Kidney (tissue), 22 donors: ENCODE data around the gene KRT84. TPM values are rescaled to one million over a fixed set of nuclear protein-coding genes. Genes with fewer than 3 reads are reported as not detected.

Experiments
- DNase-seq, 5 donors: peaks; one replicate each; pipeline ENCODE4 v3.0.0-alpha.2; 2013 to 2020
- FAIRE-seq: peaks from 2 replicates; lab custom pipeline; 2012; peaks lifted over from hg19 to GRCh38; lab: Jason Lieb, UNC
- H3K27ac ChIP-seq, 2 donors: one replicate each; pipeline ENCODE4 v1.7.0; 2013; ENCODE audit warnings: low read depth in 2 of 2, low read length in 2 of 2, inconsistent platforms in 1 of 2
- H3K27me3 ChIP-seq: one replicate; pipeline ENCODE4 v1.7.1; 2013; ENCODE audit warnings: low read length, inconsistent platforms; ENCODE audit not compliant: control insufficient read depth, insufficient read depth
- H3K36me3 ChIP-seq, 3 donors: one replicate each; pipeline versions ENCODE4 v1.7.0 to v1.7.1; 2013; ENCODE audit warnings: low read length in 3 of 3, control low read depth in 1 of 3, inconsistent platforms in 1 of 3; ENCODE audit not compliant: insufficient read depth in 3 of 3, control insufficient read depth in 2 of 3
- H3K4me1 ChIP-seq, 3 donors: one replicate each; pipeline versions ENCODE4 v1.7.0 to v1.7.1; 2013; ENCODE audit warnings: low read length in 3 of 3, inconsistent platforms in 1 of 3, low read depth in 1 of 3; ENCODE audit not compliant: control insufficient read depth in 2 of 3, insufficient read depth in 2 of 3
- H3K4me3 ChIP-seq, 3 donors: one replicate each; pipeline versions ENCODE4 v1.7.0 to v1.8.1; 2013; ENCODE audit warnings: low read length in 3 of 3, control low read depth in 1 of 3, inconsistent platforms in 1 of 3
- H3K9ac ChIP-seq, 3 donors: one replicate each; pipeline versions ENCODE4 v1.7.0 to v1.7.1; 2013; ENCODE audit warnings: low read length in 3 of 3, control low read depth in 1 of 3, inconsistent platforms in 1 of 3
- H3K9me3 ChIP-seq, 3 donors: one replicate each; pipeline versions ENCODE4 v1.7.0 to v1.7.1; 2013; ENCODE audit warnings: low read length in 3 of 3, control low read depth in 1 of 3, inconsistent platforms in 1 of 3; ENCODE audit not compliant: control insufficient read depth in 2 of 3, insufficient read depth in 1 of 3
- intact Hi-C: fragments of 100-400 bp; cut with DNase I; formaldehyde crosslinking; loops from one replicate; pipeline ENCODE4 v1.11.1; 2022
- long read RNA-seq, 10 donors: library from polyadenylated mRNA in 1 of 10; unstranded in 1 of 10; transcript quantifications; one replicate each; pipeline ENCODE4 v2.0.0 and lab custom pipeline, GENCODE V29; 2021 to 2026
- polyA plus RNA-seq: library from polyadenylated mRNA; stranded (reverse); fragments of 350-450 nt; fragmentation: Illumina TruSeq; extraction: RNeasy Lipid Tissue Mini Kit (QIAGEN cat#74804); gene quantifications from one replicate; pipeline ENCODE4 v1.2.3, GENCODE V29; 2014; ENCODE audit warnings: low read depth, low replicate concordance; ENCODE audit not compliant: insufficient read depth
- total RNA-seq: library from RNA; stranded (reverse); fragmentation: NEBNext Ultra II Directional; extraction: Animal tissue kit (Norgen Biotek cat#: 25700); gene quantifications from one replicate; pipeline ENCODE4 v1.2.1, GENCODE V29; 2021
- TF ChIP-seq, protein P1 (sequence below): IDR thresholded peaks from 3 replicates; pipeline ENCODE4 v1.5.1; 2012; ENCODE audit warnings: mild to moderate bottlenecking, moderate library complexity, borderline replicate concordance; ENCODE audit not compliant: insufficient read depth; ENCODE audit errors: extremely low read depth
- donor health status: control.
- donor health status: control.
- donor health status: control.
- donor health status: control.
- donor health status: control.
- donor health status: DM: yes; HTN: yes; CAD: no.
- donor health status: Normal renal cell carcinoma (clear cell type).

The KRT84 gene, protein sequence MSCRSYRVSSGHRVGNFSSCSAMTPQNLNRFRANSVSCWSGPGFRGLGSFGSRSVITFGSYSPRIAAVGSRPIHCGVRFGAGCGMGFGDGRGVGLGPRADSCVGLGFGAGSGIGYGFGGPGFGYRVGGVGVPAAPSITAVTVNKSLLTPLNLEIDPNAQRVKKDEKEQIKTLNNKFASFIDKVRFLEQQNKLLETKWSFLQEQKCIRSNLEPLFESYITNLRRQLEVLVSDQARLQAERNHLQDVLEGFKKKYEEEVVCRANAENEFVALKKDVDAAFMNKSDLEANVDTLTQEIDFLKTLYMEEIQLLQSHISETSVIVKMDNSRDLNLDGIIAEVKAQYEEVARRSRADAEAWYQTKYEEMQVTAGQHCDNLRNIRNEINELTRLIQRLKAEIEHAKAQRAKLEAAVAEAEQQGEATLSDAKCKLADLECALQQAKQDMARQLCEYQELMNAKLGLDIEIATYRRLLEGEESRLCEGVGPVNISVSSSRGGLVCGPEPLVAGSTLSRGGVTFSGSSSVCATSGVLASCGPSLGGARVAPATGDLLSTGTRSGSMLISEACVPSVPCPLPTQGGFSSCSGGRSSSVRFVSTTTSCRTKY
- total RNA-seq (not detected), polyA plus RNA-seq (not detected)
- long read RNA-seq, donor 1: 0 reads
- long read RNA-seq, donor 2: 0 reads
- long read RNA-seq, donor 3: 0 reads
- long read RNA-seq, donor 4: 0 reads
- long read RNA-seq, donor 5: 0 reads
- long read RNA-seq, donor 6: 0 reads
- long read RNA-seq, donor 7: 0 reads
- long read RNA-seq, donor 8: 0 reads
- long read RNA-seq, donor 9: 0 reads
- long read RNA-seq, donor 10: 0 reads

DNA sequence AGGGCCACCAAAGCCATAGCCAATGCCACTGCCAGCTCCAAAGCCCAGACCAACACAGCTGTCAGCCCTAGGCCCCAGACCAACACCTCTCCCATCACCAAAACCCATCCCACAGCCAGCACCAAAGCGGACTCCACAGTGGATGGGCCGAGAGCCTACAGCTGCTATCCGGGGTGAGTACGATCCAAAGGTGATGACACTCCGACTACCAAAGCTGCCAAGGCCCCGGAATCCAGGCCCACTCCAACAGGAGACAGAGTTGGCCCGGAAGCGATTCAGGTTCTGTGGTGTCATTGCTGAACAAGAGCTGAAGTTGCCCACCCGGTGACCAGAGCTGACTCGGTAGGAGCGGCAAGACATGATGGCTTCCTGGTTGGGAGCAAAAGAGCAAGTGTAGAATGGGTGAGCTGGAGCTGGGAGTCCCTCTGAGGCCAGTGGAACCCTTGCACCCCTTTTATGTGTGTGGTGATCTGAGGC lies at the start of gene KRT84:
TSS of gene KRT84 (minus strand) at position 427 of the 477 bp plus-strand sequence. CDS start at position 360, 67 bp downstream.
- Histone ChIP-seq H3K9me3 (no peaks in the 10 kb centered on the region), H3K4me1 (no peaks in the 10 kb centered on the region), H3K36me3 (no peaks in the 10 kb centered on the region), H3K4me3 (no peak within 1 kb of the TSS), H3K27ac (no peak within 1 kb of the TSS), H3K27me3 (no peaks in the 10 kb centered on the region), H3K9ac (no peak within 1 kb of the TSS)
- TF ChIP-seq, protein P1, sequence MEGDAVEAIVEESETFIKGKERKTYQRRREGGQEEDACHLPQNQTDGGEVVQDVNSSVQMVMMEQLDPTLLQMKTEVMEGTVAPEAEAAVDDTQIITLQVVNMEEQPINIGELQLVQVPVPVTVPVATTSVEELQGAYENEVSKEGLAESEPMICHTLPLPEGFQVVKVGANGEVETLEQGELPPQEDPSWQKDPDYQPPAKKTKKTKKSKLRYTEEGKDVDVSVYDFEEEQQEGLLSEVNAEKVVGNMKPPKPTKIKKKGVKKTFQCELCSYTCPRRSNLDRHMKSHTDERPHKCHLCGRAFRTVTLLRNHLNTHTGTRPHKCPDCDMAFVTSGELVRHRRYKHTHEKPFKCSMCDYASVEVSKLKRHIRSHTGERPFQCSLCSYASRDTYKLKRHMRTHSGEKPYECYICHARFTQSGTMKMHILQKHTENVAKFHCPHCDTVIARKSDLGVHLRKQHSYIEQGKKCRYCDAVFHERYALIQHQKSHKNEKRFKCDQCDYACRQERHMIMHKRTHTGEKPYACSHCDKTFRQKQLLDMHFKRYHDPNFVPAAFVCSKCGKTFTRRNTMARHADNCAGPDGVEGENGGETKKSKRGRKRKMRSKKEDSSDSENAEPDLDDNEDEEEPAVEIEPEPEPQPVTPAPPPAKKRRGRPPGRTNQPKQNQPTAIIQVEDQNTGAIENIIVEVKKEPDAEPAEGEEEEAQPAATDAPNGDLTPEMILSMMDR: no peak
- no peak for DNase-seq
- intact Hi-C loops: loop anchor here (10.0 kb wide), 1 partner anchor 120 kb away; no protein-coding TSS in a partner anchor
- no peak for FAIRE-seq

DNA sequence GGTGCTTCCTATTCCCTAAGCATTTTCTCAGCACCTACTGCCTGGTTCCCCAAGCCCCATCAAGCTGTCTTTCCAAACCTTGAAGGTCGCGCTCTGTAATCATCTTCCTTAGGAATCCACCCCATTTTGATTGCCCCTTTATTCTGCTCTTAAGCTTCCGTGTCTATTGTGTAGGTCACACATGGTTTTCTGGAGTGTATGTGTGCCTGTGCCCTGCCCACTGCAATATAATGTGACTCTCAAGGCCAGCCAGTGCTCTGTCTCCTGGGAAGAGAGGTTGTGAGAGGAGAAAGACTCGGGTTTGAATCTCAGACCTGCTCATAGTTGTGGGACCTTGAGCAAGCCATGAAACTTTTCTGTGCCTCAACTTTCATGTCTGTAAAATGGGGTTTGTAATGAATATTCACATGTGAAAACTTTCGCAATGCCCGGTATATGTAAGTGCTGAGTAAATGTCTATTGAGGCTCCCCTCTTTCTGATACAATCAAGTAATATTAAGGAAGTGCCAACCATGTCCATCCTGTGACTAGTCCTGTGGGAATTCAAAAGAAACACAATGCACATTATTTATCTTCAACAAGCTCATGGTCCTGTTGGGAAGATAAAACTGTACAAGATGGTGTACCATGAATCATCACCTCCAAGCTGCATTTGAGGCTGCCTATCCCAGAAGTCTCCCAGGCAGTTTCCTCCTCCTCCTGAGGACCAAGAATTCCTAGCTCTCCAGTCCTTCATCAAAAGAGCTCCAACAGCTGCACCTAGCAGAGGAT lies 49.5 kb upstream of the KRT84 start:
- TF ChIP-seq, protein P1: no peak
- Histone ChIP-seq H3K27ac (no peak overlapping the region), H3K4me3 (no peak overlapping the region), H3K36me3 (no peaks in the 10 kb centered on the region), H3K27me3 (no peaks in the 10 kb centered on the region), H3K9ac (no peak overlapping the region), H3K4me1 (no peaks in the 10 kb centered on the region), H3K9me3 (no peaks in the 10 kb centered on the region)
- DNase-seq: no peak
- intact Hi-C loops: no loop called here
- no peak for FAIRE-seq

DNA sequence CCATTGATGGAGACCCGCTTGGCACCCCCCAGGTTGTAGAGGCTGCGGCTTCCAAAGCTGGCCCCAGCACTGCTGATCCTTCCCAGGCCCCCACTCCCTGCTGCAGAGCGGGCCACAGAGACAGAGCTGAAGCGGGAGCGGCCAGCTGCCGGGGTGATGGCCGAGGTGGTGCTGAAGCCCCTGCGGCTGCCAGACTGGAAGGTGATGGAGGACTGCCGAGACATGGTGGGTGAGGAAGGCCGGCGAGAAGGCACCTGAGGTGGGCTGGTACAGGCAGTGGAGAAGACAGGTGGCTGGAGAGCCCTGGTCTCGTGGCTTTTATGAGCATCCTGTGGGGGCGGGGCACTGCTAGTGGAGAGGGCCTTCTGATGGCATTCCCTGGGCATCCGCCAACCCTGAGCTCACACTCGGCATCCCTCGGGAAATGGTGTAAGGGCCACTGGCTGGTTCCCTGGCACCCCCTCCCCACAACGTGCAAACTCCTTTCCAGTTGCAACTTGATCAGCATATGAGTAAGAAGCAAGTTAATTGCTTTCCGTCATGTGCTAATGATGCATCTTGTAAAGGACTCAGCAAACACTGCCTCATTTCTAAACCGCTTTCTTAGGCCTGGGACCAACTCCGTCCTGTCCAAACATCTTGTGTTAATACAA lies 48.8 kb upstream of the KRT84 start, which contains the start of gene KRT75:
TSS of gene KRT75 (minus strand) at position 291 of the 653 bp plus-strand sequence. CDS start at position 224, 67 bp downstream.
- H3K36me3 ChIP-seq: no peaks in the 10 kb centered on the region
- FAIRE-seq (no peak), DNase-seq (no peak)
- intact Hi-C loops: no loop called here
- no peak within 1 kb of the TSS for H3K4me3 ChIP-seq
- no peak within 1 kb of the TSS for H3K27ac ChIP-seq
- H3K27me3 ChIP-seq: no peaks in the 10 kb centered on the region
- no peak within 1 kb of the TSS for H3K9ac ChIP-seq
- no peaks in the 10 kb centered on the region for H3K4me1 ChIP-seq
- TF ChIP-seq, protein P1: no peak
- no peaks in the 10 kb centered on the region for H3K9me3 ChIP-seq
